Stimulated activated CD4-positive, alpha-beta T cell treated with anti-CD3 and anti-CD28 coated beads, TNF-alpha, amount 100 ng/mL, for 4 hours (primary cell): ENCODE data around the gene ARID3A.

Source experiments
- DNase-seq, 3 experiments: peaks; one replicate each; pipeline ENCODE4 v3.0.0-alpha.2; 2020; ENCODE audit warnings: low read depth in 3 of 3

Gene ARID3A

GRCh38 chr19:961866-962620 is 36.2 kb downstream of the ARID3A start:
- no peak for DNase-seq

DNA sequence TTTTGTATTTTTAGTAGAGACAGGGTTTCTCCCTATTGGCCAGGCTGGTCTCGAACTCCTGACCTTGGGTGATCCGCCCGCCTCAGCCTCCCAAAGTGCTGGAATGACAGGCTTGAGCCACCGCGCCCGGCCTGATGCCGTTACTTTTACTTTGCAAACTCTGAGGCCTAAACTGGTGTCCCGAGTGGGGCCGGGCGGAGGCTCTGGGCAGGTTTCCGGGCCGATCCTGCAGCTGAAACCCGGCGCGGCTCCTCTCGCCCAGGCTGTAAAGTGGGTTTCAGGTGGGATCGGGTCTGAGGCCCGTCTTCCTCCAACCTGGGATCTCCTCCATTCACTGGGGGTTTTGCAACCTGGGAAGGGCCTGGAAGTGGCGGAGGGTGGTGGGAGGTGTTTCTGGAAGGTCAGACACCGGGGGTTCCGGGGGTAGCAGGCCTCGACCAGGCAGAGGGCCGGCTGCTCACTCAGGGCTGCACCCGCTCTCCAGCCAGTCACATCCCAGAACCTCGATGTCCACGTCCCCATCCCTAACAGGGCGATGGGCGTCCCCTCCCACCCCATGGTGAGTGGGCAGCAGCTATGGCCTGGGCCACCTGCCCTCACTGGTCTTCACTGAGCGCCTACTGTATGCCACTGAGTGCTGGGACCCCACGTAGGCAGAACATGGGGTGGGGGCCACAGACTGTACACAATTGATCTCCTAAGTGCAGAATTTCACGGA is 37.0 kb downstream of the ARID3A start:
- DNase-seq = no peak

GRCh38 chr19:963486-963951 is 37.7 kb downstream of the ARID3A start:
- no peak for DNase-seq

- DNase-seq = no peak
Measured at GRCh38 chr19:964116-964520, 38.3 kb downstream of the ARID3A start.

GRCh38 chr19:964761-965694 is 39.2 kb downstream of the ARID3A start:
- DNase-seq = no peak

GRCh38 chr19:966485-967088 is 40.8 kb downstream of the ARID3A start:
- no peak for DNase-seq

DNA sequence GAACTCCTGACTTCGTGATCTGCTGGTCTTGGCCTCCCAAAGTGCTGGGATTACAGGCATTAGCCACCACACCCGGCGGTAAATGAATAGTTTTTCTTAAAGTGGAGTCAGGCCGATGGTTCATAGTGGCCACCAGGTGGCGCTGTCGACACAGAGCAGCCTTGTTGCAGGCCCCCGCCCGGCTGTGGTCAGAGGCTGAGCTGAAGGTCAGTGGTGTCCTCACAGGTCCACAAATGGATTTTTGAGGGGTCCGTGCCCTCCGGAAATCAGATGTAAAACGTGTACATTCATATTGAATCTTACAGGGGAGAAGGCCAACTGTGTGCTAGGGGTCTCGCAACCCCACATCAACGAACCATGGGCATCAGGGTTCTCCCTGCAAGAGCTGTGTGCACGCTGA is 44.9 kb downstream of the ARID3A start:
- no peak for DNase-seq

- DNase-seq = no peak
Measured at GRCh38 chr19:971795-972194, 46.0 kb downstream of the ARID3A start.

DNA sequence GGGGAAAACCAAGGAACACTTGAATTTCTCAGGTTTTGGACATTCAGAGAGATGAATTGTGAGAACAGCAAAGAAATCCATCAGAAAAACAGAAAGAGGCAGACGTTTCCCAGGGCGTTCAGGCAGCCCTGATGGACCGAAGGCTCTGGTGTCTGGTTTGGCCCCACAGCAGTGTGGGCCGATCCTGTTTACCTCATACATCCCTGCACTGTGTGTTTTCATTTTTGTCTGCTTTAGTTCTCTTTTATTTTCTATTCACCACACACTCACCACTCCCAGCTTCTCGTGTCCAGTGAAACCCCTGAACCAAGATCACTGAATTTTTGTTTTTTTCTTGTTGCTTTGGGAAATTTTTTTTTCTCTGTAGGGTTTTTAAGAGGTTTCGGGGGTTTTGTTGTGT is 46.4 kb downstream of the ARID3A start:
- no peak for DNase-seq

DNA sequence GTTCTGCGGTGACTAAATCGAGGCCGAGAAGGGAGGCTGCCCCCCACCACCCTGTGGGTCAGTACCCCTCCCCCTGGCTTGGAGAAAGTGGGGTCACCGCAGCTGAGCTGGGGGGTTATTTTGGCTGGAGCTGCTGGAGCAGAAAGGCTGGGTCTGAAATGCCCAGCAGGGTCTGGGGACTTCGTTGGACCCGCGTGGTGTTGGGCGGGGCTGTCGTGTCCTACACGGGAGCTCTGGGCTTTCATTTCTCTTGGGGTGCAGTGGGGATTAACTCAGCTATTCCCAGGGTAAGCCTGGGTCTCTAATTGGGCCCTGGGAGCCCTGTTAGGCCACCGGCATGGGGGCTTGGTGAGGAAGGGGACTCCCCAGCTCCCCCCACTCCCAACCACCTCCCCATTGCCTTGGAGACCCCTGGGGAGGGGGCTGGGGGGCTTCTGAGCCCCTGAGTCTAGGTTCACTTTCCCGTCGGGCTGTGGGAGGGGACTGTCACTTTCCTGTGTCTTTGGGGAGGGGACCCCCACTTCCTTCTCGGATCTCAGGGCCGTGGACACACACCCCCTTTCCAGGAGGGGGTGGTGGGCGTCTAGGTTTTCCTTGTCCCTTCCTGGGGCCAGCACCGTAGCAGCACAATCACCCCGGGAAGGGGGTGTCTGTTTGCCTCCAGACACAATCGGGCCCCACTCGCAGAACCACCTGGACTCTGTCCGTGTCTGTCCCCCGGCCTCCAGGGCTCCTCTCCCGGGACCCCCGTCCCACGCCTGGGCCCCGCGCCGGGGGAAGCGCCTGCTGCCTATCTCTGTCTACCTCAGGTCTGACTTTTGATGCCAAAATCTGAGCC is 48.1 kb downstream of the ARID3A start:
- no peak for DNase-seq

DNA sequence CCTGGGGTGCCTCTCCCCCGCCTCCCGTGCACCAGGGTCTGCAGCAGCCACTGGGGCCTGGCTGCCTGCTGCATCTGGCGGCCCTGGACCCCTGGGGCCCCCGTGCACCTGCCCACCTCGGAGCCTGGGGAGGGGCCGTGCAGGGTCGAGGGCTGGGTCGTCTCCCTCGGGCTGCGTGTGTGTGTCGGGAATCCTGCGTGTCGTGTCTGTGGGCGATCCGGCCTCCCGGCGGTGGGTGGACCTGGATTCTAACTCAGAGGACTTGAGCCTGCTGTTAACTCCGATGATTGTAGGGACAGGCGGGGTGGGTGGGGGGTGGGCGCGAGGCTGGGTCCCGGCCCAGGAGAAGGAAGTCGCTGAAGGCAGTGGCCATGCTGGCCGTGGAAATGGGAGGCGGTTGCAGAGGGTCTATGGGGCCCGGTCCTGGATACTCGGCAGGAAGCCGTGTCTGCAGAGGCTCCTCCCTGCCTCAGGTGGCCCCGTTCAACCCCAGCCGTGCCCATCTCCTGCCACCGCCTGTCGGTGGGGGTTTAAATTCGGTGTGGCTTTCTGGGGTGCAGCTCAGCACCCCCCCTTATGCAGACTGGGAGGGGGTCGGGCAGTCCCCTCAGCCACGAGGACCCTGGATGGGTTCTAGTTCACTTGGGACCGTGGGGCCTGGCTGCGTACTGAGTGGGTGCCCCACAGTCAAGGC is 48.9 kb downstream of the ARID3A start:
- DNase-seq = no peak

- DNase-seq = no peak
Measured at GRCh38 chr19:976476-976875, 50.6 kb downstream of the ARID3A start.

- DNase-seq = no peak
Measured at GRCh38 chr19:977058-977464, 51.2 kb downstream of the ARID3A start.

DNA sequence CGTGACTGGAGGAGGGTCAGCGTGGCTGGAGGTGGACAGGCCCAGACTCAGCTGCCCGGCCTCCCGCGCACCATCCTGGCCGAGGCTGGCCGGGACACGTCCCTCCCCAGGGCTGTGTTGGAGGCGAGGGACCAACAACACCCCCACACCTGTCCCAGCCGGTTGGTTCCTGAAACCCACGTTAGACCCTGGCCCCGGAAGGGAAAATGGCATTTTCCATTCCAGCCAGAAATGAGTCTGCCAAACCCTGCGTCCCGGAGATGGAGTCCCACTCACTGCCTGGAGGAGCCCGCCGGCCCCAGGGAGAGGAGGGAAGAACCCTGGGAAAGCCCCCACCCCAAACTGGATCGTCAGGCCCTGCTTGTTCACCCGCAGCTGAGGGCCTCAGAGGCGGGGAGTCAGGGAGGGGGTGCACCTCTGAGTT is 53.5 kb downstream of the ARID3A start:
- DNase-seq = no peak

GRCh38 chr19:980133-980998 is 54.5 kb downstream of the ARID3A start:
- DNase-seq = no peak

DNA sequence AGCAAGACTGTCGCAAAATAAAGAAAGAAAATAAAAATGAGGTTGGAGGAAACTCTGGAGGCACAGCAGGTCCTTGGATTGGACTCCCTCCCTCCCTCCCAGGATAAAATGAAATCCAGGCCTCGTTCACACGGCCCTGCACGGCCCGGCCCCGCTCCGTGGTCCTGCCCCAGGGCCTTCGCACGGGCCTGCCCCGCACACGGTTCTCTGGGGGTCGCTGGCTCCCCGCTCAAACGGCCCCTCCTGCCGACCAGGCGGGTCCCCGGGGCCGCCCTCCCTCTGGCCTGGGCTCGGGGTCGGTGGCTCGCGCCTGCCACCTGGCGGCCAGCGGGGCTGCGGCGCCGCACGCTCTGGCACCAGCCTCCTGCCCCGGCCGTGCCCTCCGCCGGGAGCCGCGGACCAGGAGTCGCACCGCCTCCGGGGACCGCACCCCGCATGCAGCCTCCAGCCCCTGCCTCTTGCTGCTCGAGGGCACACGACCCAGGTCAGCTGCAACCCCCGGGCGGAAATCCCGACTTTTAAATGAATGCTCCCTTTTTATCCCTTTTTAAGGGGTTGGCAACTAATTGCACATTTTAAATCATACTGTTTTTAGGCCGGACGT is 56.8 kb downstream of the ARID3A start:
- DNase-seq = peak; percentile 54 to 65 (median 58)

GRCh38 chr19:984165-984967 is 58.5 kb downstream of the ARID3A start, which contains the start of gene WDR18:
Gene WDR18, plus strand, starts transcription at chr19:984345. Its CDS starts 9 bp downstream, at chr19:984354.
- peak; percentile 79 to 83 (median 81) for DNase-seq

- no peak for DNase-seq
Measured at GRCh38 chr19:986083-986482, 60.2 kb downstream of the ARID3A start.
